Measurements from ENCODE around the gene RANBP9. TPM values are rescaled to one million over a fixed set of nuclear protein-coding genes. Genes with fewer than 3 reads are reported as not detected.
A peak's percentile ranks its signal among the peaks of the same experiment; 100 is the strongest.

RANBP9 gene
- total and polyA plus RNA-seq, 9 of the 15 experiments (the other 6 are each of a cell fraction or from before 2014, with no cell fraction given), result 27.5 to 130 (median 61.5) TPM

- peak; percentile 50 to 51 for TF ChIP-seq AFF1 (IDR thresholded peaks at IDR 0.05; ENCODE audit: low read depth in 1 of 2, partially characterized antibody in 2 of 2)
- TF ChIP-seq ZNF696 (CRISPR knock-in tag; conservative IDR thresholded peaks at IDR 0.05), result no peak
- TF ChIP-seq ZKSCAN1 (IDR thresholded peaks at IDR 0.05; ENCODE audit: low read depth, low read length), result peak; percentile 84; the same call in 1 of the 2 replicates
- TF ChIP-seq ZNF41 (CRISPR knock-in tag; conservative IDR thresholded peaks at IDR 0.05), result no peak
- no peak for TF ChIP-seq ZNF707 (CRISPR knock-in tag; conservative IDR thresholded peaks at IDR 0.05)
- no peak for TF ChIP-seq UBTF (IDR thresholded peaks at IDR 0.05; ENCODE audit: borderline replicate concordance in 1 of 2, low read depth in 2 of 2, low read length in 2 of 2)
- TF ChIP-seq XRCC5 (IDR thresholded peaks at IDR 0.05; ENCODE audit: low read depth, low read length), result no peak
- TF ChIP-seq ZNF384 (IDR thresholded peaks at IDR 0.05; ENCODE audit: low read depth, low read length), result peak; percentile 79
- no peak for TF ChIP-seq ZNF398 (CRISPR knock-in tag; IDR thresholded peaks at IDR 0.05)
- no peak for TF ChIP-seq ARID4B (CRISPR knock-in tag; IDR thresholded peaks at IDR 0.05)
- no peak for TF ChIP-seq SNRNP70 (optimal IDR thresholded peaks at IDR 0.05; ENCODE audit: low read depth, low read length)
- TF ChIP-seq ZNF277 (CRISPR knock-in tag; IDR thresholded peaks at IDR 0.05; ENCODE audit: borderline replicate concordance), result no peak
- TF ChIP-seq MEIS2 (IDR thresholded peaks at IDR 0.05; ENCODE audit: partially characterized antibody), result peak; percentile 97
These were observed 22.9 kb downstream of the RANBP9 start (continued) for GRCh38 chr6:13688692-13689196.

All from K562 (cell line).